HEK293 (cell line): ENCODE measurements around the gene LINS1.

Experiments used
- CTCF ChIA-PET: fragments of 350-600 bp; formaldehyde crosslinking; extraction: SDS; loops from one replicate; lab custom pipeline; 2021; ENCODE audit warnings: antibody characterized with exemption; lab: Yijun Ruan, JAX
- POLR2A ChIA-PET: fragments of 300-600 bp; formaldehyde crosslinking; extraction: SDS; loops from one replicate; lab custom pipeline; 2020; ENCODE audit warnings: antibody characterized with exemption, inconsistent platforms; lab: Yijun Ruan, JAX
- H3K27ac ChIP-seq: fragments of 200-500 bp; sonication (Bioruptor generic); 2 replicates; pipeline ENCODE4 v1.5.1; 2014; ENCODE audit warnings: low read depth, low read length, control low read depth, inconsistent platforms; ENCODE audit errors: extremely low read depth
- H3K36me3 ChIP-seq, 2 experiments: fragments of 200-500 bp in 1 of 2; sonication (Bioruptor generic) in 1 of 2; 1 replicate in 1 of 2; 2 replicates in 1 of 2; pipeline ENCODE4 v1.5.1; 2014 to 2017; ENCODE audit warnings: inconsistent platforms in 2 of 2, low read length in 2 of 2; ENCODE audit not compliant: control insufficient read depth in 2 of 2, insufficient read depth in 1 of 2
- H3K4me1 ChIP-seq: fragments of 200-500 bp; sonication (Bioruptor generic); 2 replicates; pipeline ENCODE4 v1.5.1; 2014; ENCODE audit warnings: mild to moderate bottlenecking, low read length, inconsistent platforms; ENCODE audit not compliant: control insufficient read depth, insufficient read depth
- H3K4me3 ChIP-seq: 2 replicates; pipeline ENCODE4 v1.5.1; 2011; ENCODE audit warnings: low read depth, mild to moderate bottlenecking, control low read depth, low read length, moderate library complexity
- H3K9me3 ChIP-seq: fragments of 200-500 bp; sonication (Bioruptor generic); 2 replicates; pipeline ENCODE4 v1.5.1; 2014; ENCODE audit warnings: low read depth, low read length, inconsistent platforms; ENCODE audit not compliant: control insufficient read depth, insufficient read depth
- BCL11B ChIP-seq: fragments of 450-650 bp; formaldehyde crosslinking; IDR thresholded peaks from 2 replicates; pipeline ENCODE4 v1.5.1; 2016; ENCODE audit warnings: low read depth, missing biosample characterization, missing genetic modification characterization
- GLI4 ChIP-seq: fragments of 450-650 bp; formaldehyde crosslinking; IDR thresholded peaks from 2 replicates; pipeline ENCODE4 v1.5.1; 2016; ENCODE audit warnings: missing biosample characterization, missing genetic modification characterization
- HOXA7 ChIP-seq: sonication (generic); formaldehyde crosslinking; IDR thresholded peaks from 2 replicates; pipeline ENCODE4 v1.8.1; 2022; ENCODE audit warnings: missing genetic modification reagents, borderline replicate concordance
- MZF1 ChIP-seq: fragments of 450-650 bp; formaldehyde crosslinking; IDR thresholded peaks from 2 replicates; pipeline ENCODE4 v1.5.1; 2017; ENCODE audit warnings: missing biosample characterization, missing genetic modification characterization, borderline replicate concordance
- PRDM1 ChIP-seq: fragments of 450-650 bp; formaldehyde crosslinking; IDR thresholded peaks from 2 replicates; pipeline ENCODE4; 2016; ENCODE audit warnings: missing biosample characterization, missing genetic modification characterization
- REST ChIP-seq: fragments of 450-650 bp; formaldehyde crosslinking; IDR thresholded peaks from 2 replicates; pipeline ENCODE4 v1.5.1; 2016; ENCODE audit warnings: missing biosample characterization, missing genetic modification characterization
- TRIM28 ChIP-seq: IDR thresholded peaks from 2 replicates; pipeline ENCODE4 v1.6.1; 2011; ENCODE audit warnings: low read length, control low read depth, borderline replicate concordance
- YY2 ChIP-seq: fragments of 450-650 bp; formaldehyde crosslinking; IDR thresholded peaks from 2 replicates; pipeline ENCODE4 v1.5.1; 2016; ENCODE audit warnings: missing biosample characterization, missing genetic modification characterization
- ZBTB6 ChIP-seq: fragments of 450-650 bp; formaldehyde crosslinking; IDR thresholded peaks from 2 replicates; pipeline ENCODE4 v1.5.1; 2017; ENCODE audit warnings: missing biosample characterization, missing genetic modification characterization
- ZNF114 ChIP-seq: fragments of 450-650 bp; formaldehyde crosslinking; IDR thresholded peaks from 2 replicates; pipeline ENCODE4 v1.5.0; 2017; ENCODE audit warnings: missing biosample characterization, missing genetic modification characterization
- ZNF16 ChIP-seq: fragments of 450-650 bp; formaldehyde crosslinking; IDR thresholded peaks from 2 replicates; pipeline ENCODE4 v1.5.1; 2016; ENCODE audit warnings: low read depth, missing biosample characterization, missing genetic modification characterization
- ZNF169 ChIP-seq: fragments of 450-650 bp; formaldehyde crosslinking; IDR thresholded peaks from 2 replicates; pipeline ENCODE4 v1.5.1; 2016; ENCODE audit warnings: missing biosample characterization, missing genetic modification characterization
- ZNF19 ChIP-seq: fragments of 450-650 bp; formaldehyde crosslinking; IDR thresholded peaks from 2 replicates; pipeline ENCODE4; 2016; ENCODE audit warnings: missing biosample characterization, missing genetic modification characterization, low read depth
- ZNF214 ChIP-seq: fragments of 450-650 bp; formaldehyde crosslinking; IDR thresholded peaks from 2 replicates; pipeline ENCODE4 v1.5.1; 2017; ENCODE audit warnings: missing biosample characterization, mild to moderate bottlenecking, missing genetic modification characterization, borderline replicate concordance
- ZNF248 ChIP-seq: fragments of 450-650 bp; formaldehyde crosslinking; IDR thresholded peaks from 2 replicates; pipeline ENCODE4 v1.5.1; 2017; ENCODE audit warnings: missing biosample characterization, missing genetic modification characterization
- ZNF280D ChIP-seq: fragments of 450-650 bp; formaldehyde crosslinking; IDR thresholded peaks from 2 replicates; pipeline ENCODE4 v1.5.1; 2016; ENCODE audit warnings: missing biosample characterization, missing genetic modification characterization
- ZNF292 ChIP-seq: fragments of 450-650 bp; formaldehyde crosslinking; IDR thresholded peaks from 2 replicates; pipeline ENCODE4 v1.5.1; 2016; ENCODE audit warnings: low read depth, missing biosample characterization, missing genetic modification characterization, borderline replicate concordance
- ZNF311 ChIP-seq: fragments of 450-650 bp; formaldehyde crosslinking; IDR thresholded peaks from 2 replicates; pipeline ENCODE4 v1.5.1; 2017; ENCODE audit warnings: missing biosample characterization, missing genetic modification characterization, borderline replicate concordance
- ZNF426 ChIP-seq: fragments of 450-650 bp; formaldehyde crosslinking; IDR thresholded peaks from 2 replicates; pipeline ENCODE4 v1.5.1; 2017; ENCODE audit warnings: missing biosample characterization, missing genetic modification characterization, mild to moderate bottlenecking, inconsistent platforms, moderate library complexity
- ZNF473 ChIP-seq: fragments of 450-650 bp; formaldehyde crosslinking; IDR thresholded peaks from 2 replicates; pipeline ENCODE4 v1.5.1; 2017; ENCODE audit warnings: missing biosample characterization, missing genetic modification characterization
- ZNF48 ChIP-seq: fragments of 450-650 bp; formaldehyde crosslinking; IDR thresholded peaks from 2 replicates; pipeline ENCODE4 v1.5.1; 2016; ENCODE audit warnings: missing biosample characterization, missing genetic modification characterization
- ZNF549 ChIP-seq: fragments of 450-650 bp; IDR thresholded peaks from 2 replicates; pipeline ENCODE4 v1.5.1; 2018; ENCODE audit warnings: missing biosample characterization, missing genetic modification characterization, mild to moderate bottlenecking, inconsistent platforms, moderate library complexity
- ZNF776 ChIP-seq: fragments of 450-650 bp; formaldehyde crosslinking; IDR thresholded peaks from 2 replicates; pipeline ENCODE4 v1.5.0; 2017; ENCODE audit warnings: missing biosample characterization, missing genetic modification characterization, borderline replicate concordance
- ZNF830 ChIP-seq: fragments of 450-650 bp; IDR thresholded peaks from 2 replicates; pipeline ENCODE4 v1.5.0; 2018; ENCODE audit warnings: missing biosample characterization, missing genetic modification characterization, low read depth, mild to moderate bottlenecking, moderate library complexity
- ZNF837 ChIP-seq: fragments of 450-650 bp; formaldehyde crosslinking; IDR thresholded peaks from 2 replicates; pipeline ENCODE4 v1.5.1; 2016; ENCODE audit warnings: missing biosample characterization, missing genetic modification characterization

Gene LINS1

GRCh38 chr15:100571592-100572167 is 30.3 kb downstream of the LINS1 start (continued):
- TF ChIP-seq ZNF280D (no peak), ZNF248 (tag by site-specific recombination) (no peak), ZNF169 (tag by site-specific recombination) (no peak), GLI4 (tag by site-specific recombination) (no peak), YY2 (no peak), ZNF19 (tag by site-specific recombination) (no peak), ZNF830 (tag by site-specific recombination) (no peak)

GRCh38 chr15:100570735-100571313 is 31.2 kb downstream of the LINS1 start:
- no peak overlapping the region for H3K27ac ChIP-seq

GRCh38 chr15:100570275-100570674 is 31.7 kb downstream of the LINS1 start:
- no peak overlapping the region for H3K4me3 ChIP-seq
- POLR2A ChIA-PET, result no interaction called here
- H3K9me3 ChIP-seq, result no peaks in the 10 kb centered on the region
- CTCF ChIA-PET, result interaction anchor here (0.6 to 0.7 kb wide), 3 partner anchors 64 to 276 kb away, joined by 3 to 6 read pairs (median 3); no protein-coding TSS in a partner anchor
- H3K36me3 ChIP-seq, result peaks cover 15 to 52% of the 10 kb centered on the region in 2 experiments
- H3K4me1 ChIP-seq, result no peaks in the 10 kb centered on the region
- no peak overlapping the region for H3K27ac ChIP-seq
- TF ChIP-seq ZNF311 (tag by site-specific recombination) (no peak), TRIM28 (no peak), ZNF114 (tag by site-specific recombination) (no peak), ZNF776 (tag by site-specific recombination) (no peak), ZNF837 (no peak), ZNF16 (tag by site-specific recombination) (no peak), PRDM1 (no peak), MZF1 (tag by site-specific recombination) (no peak), HOXA7 (CRISPR knock-in tag) (no peak), BCL11B (tag by site-specific recombination) (no peak), ZBTB6 (tag by site-specific recombination) (no peak)

More at GRCh38 chr15:100570735-100571313, 31.2 kb downstream of the LINS1 start:
- Histone ChIP-seq H3K36me3 (peaks cover 15 to 52% of the 10 kb centered on the region in 2 experiments), H3K4me3 (no peak overlapping the region), H3K9me3 (no peaks in the 10 kb centered on the region), H3K4me1 (no peaks in the 10 kb centered on the region)
- no peak for TF ChIP-seq REST
- no peak for TF ChIP-seq ZNF214 (tag by site-specific recombination)
- TF ChIP-seq ZNF426 (tag by site-specific recombination), result no peak
- TF ChIP-seq ZNF169 (tag by site-specific recombination), result no peak
- no peak for TF ChIP-seq ZNF16 (tag by site-specific recombination)
- TF ChIP-seq ZNF48 (tag by site-specific recombination), result no peak
- TF ChIP-seq ZNF473, result no peak
- no peak for TF ChIP-seq ZNF292 (tag by site-specific recombination)
- no peak for TF ChIP-seq ZNF549
- CTCF ChIA-PET, result interaction anchor here (0.6 to 1.5 kb wide), 3 partner anchors 46 to 276 kb away, joined by 3 to 5 read pairs (median 4); no protein-coding TSS in a partner anchor
- POLR2A ChIA-PET, result no interaction called here
